ENCODE measurements around the gene FOXC2.
"Not testable (repeated sequence)": the region's sequence is repeated elsewhere in the genome, so short reads cannot be mapped to it uniquely, and the experiment has no call there.

The FOXC2 gene

DNA sequence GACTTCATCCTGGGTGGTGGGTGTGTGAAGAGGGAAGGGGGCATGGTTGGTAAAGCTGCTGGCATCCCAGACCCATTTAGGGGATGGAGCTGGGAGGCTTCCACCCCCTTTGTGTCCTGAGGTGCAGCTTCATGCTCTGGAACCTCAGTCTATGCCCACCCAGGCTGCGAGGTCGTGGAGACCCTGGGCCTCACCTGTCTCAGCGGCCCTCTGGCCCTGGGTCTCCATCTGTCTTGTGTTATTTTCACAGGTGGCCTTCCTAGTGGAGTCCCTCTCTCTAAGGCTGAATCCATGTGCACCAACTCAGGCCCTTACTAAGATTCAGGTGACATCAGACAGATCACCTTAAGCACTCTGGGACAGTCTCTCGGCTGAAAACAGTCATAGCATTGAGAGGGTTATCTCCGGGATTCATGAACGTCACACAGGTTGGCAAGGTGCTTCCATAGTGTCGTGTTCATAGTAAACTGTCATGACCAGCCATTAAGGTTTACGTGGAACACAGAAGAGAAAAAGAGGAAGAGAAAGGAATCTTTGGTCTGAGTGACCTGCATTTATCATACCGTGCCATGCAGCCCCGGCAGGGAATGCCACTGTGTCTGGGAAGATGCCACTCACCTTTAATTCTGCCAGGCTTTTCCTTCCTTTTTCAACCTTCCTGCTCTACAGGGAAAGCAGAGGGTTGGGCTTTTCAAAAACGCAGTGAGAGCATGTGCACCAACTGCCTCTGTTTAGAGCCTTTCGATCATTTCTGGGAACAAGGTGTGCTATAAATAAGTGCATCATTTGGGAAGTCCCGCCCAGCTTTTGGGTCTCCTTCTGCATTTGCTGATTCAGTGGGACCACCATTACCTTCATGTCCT is 7.2 kb downstream of the FOXC2 start:
- no peak for DNase-seq (ENCODE audit: low spot score)

DNA sequence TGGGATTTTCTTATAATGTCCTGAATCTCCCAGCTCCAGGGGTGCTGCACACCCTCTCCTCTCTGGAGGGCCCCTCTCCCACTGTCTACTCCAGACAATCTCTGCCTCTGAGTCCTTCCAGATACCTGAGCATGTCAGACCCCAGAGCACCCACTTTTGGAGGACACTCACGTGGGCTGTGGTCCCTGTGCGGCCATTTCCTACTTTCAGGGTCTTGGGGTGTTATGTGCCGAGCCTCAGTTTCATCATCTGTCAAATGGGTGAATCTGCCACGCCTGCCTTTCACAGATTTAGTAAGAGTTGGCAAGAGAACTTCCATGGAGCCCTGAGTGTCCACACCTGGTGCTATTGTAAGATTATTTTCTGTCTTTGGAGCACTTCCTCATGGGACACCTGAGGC is 8.0 kb downstream of the FOXC2 start:
- DNase-seq (ENCODE audit: low spot score), result no peak

GRCh38 chr16:86575095-86575685 is 8.6 kb downstream of the FOXC2 start:
- DNase-seq (ENCODE audit: low spot score), result no peak

DNA sequence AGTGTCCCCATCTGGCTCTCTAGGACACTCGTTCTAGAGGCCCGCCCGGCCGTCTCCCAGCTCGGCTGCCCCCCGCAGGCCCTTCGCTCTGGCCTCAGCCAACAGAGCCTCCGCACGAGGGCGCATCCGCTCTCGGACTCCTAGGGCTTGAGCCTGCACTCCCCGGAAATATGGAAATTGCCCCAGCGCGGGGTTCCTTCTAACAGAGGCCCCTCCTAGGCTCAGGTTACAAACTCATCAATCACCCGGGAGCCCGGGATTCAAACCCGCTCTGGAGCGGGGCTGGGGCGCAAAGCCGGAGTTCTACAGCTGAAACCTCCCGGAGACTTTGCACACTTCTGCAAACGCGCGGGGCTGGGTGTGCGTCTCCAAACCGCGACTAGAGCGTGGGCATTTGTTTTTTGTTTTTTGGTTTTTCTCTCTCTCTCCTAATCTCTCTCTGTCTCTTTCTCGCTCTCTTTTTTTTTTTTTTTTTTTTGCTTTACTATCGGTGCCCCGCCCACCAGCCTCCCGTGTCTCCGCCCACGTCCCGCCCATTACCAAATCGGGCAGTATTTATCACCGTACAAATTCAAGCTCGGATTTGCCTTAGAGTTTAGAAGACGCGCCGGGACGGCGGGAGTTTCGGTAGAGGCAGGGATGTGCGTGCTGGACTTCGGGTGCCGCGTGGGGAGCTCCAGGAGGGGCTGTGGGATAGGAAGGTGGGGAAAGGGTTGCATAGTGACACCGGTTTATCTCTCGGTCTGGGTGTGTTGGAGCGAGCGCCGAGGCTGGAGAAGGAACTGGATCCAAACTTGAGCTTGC is 9.3 kb downstream of the FOXC2 start:
- DNase-seq (ENCODE audit: low spot score), result no peak

DNA sequence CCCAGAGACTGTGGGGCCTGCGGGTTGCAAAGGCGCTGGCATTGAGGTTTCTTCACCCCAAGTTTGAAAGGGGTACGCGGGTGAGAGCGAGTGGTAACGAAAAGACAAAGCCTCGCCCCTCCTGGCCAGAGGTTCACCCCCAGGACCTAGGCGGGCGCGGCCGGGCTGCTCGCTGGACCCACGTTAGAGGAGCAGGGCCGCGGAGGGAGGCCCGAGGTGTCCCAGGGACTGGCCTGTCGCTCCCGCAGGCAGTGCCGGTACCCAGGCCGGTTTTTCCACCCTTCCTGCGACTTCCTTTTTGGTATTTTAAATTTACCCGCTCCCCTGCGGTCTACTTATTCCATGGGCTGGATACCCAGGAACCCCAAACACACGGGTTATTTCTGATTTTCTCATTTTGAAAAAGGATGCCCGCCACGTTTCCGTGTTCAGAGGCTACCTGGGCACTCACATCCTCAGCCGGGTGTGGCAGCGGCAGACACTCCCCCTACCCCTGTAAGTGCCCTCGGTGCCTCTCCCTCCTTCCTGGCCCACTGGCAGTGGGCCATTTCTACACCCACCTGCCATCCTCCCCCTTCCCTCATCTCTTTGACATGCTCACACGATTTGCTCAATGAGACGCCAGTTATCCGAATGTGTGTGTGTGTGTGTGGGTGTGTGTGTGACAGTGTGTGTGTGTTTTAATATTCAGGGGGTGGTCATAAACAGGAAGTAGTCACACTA is 10.1 kb downstream of the FOXC2 start:
- no peak for DNase-seq (ENCODE audit: low spot score)

- no peak for DNase-seq (ENCODE audit: low spot score)
Observed at GRCh38 chr16:86577314-86577971, 10.8 kb downstream of the FOXC2 start.

- no peak for DNase-seq (ENCODE audit: low spot score)
Observed at GRCh38 chr16:86578061-86578599, 11.5 kb downstream of the FOXC2 start, which contains the start of gene FOXL1. Gene FOXL1 (plus strand): TSS chr16:86578549. CDS start chr16:86578724, 175 bp downstream.

DNA sequence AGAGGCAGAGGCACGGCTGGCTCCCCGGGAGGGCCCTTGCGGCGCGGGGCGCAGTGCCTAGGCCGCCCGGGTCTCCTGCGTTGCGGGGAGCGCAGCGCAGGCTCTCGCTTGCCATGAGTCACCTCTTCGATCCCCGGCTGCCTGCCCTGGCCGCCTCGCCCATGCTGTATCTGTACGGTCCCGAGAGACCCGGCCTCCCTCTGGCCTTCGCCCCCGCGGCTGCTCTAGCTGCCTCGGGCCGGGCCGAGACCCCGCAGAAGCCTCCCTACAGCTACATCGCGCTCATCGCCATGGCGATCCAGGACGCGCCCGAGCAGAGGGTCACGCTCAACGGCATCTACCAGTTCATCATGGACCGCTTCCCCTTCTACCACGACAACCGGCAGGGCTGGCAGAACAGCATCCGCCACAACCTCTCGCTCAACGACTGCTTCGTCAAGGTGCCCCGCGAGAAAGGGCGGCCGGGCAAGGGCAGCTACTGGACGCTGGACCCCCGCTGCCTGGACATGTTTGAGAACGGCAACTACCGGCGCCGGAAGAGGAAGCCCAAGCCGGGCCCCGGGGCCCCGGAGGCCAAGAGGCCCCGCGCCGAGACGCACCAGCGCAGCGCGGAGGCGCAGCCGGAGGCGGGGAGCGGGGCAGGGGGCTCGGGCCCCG is 12.1 kb downstream of the FOXC2 start:
- no peak for DNase-seq (ENCODE audit: low spot score)

DNA sequence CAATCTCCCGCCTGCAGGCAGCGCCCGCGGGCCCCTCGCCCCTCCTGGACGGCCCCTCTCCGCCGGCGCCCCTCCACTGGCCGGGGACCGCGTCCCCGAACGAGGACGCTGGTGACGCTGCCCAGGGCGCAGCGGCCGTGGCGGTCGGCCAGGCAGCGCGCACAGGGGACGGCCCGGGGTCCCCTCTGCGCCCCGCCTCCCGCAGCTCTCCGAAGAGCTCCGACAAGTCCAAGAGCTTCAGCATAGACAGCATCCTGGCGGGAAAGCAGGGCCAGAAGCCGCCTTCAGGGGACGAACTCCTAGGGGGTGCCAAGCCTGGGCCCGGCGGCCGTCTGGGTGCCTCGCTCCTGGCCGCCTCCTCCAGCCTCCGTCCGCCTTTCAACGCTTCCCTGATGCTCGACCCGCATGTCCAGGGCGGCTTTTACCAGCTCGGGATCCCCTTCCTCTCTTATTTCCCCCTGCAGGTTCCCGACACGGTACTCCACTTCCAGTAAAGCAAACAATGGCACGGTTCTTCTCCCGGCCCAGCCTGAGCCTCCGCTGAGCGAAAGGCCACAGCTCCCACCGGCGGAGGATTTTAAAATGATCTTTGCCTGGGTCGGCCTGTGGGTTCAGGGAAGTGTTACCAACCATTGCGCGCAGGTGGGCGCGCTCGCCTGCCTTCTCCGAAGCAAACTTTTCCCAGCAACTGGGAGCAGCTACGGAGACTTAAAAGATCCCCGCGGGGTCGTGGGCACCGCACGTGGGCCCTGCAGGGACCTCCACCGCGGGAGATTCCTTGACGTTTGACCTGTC is 12.8 kb downstream of the FOXC2 start:
- DNase-seq (ENCODE audit: low spot score), result no peak

GRCh38 chr16:86580063-86580790 is 13.6 kb downstream of the FOXC2 start:
- no peak for DNase-seq (ENCODE audit: low spot score)

DNA sequence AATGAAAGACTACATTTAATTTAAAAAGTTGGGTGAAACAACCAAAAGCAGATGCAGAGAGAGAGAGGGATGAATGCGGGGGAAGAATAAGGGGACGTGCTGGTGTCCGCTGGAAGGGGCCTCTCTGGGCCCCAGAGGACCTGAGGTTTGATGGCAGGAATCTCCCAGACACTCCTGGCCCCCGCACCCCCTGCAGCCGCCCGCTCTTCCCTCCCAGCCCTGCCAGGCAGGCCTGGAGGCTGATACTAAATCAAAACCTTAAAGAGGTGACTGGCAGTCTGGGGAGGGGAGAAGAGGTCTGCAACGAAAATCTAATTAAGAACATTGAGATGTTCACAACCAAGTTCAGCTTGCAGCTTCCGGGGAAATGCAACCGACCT is 14.2 kb downstream of the FOXC2 start:
- DNase-seq (ENCODE audit: low spot score), result no peak

DNA sequence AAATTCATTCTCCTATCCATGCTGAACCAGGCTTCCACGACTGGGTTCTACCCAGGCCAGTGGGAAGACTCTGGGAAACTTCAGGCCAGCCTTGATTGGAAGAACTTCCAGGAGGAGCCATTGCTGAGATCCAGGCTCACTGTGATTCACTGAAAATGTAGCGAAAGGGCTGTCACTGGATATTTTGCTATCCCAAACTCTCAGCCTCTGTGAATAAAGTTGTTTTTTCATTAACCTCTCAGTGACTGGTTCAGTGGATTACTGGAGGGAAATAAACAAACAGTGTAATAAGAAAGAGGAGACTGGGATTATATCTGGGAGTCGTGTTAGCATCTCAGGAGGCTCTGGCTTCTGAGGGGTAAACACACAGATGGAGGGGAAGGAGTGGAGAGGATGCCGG is 14.8 kb downstream of the FOXC2 start:
- DNase-seq (ENCODE audit: low spot score), result no peak

DNA sequence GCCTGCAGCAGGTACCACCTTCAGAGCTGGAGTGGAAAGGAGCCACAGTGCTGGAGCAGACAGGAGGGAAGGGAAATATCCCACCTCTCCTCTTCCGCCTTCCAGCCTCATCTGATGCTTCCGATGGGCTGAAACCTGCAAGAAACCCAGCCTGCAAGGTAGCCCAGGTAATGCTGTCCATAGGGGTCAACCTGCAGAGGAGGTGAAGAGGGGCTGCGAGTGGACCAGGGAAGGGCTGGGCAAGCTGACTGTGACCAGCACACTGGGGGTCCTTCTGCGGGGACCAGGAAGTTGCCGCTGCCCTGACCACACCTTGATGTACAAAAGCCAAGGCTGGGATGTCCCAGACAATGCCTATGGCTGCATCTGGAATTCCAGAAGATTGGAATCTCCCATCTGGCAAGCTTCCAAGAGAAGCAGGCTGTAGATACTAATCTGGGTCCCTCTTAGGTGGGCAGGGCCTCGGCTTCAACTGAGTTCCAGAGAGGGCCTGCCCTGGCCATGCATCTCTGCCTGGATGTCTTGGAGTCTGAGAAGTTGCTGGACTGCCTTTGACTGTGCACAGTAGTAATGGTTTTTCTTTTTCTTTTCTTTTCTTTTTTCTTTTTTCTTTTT is 17.5 kb downstream of the FOXC2 start:
- DNase-seq (ENCODE audit: low spot score), result no peak

- no peak for DNase-seq (ENCODE audit: low spot score)
Observed at GRCh38 chr16:86584726-86585721, 18.4 kb downstream of the FOXC2 start.

- DNase-seq (ENCODE audit: low spot score), result no peak
Observed at GRCh38 chr16:86585821-86586611, 19.4 kb downstream of the FOXC2 start.

DNA sequence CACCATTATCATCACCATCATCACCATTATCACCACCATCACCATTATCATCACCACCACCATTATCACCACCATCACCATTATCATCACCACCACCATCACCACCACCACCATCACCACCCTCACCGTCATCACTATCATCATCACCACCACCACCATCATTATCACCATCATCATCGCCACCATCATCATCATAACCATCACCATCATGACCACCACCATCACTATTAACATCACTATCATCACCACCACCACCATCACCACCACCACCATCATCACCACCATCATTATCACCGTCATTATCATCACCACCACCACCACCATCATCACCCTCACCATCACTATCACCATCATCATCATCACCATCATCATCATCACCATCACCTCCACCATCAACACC is 20.9 kb downstream of the FOXC2 start:
- no peak for DNase-seq (ENCODE audit: low spot score)

DNA sequence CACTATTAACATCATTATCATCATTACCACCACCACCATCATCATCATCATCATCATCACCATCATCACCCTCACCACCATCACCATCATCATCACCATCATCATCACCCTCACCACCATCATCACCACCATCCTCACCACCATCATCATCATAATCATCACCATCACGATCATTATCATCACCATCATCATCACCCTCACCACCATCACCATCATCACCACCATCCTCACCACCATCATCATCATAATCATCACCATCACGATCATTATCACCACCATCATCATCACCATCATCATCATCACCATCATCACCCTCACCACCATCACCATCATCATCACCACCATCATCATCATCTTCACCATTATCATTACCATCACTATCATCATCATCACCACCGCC is 21.3 kb downstream of the FOXC2 start:
- DNase-seq (ENCODE audit: low spot score), result not testable (repeated sequence)
